ENCODE data around the gene TNFRSF9. TPM values are rescaled to one million over a fixed set of nuclear protein-coding genes. Genes with fewer than 3 reads are reported as not detected.
"Not testable (repeated sequence)": the region's sequence is repeated elsewhere in the genome, so short reads cannot be mapped to it uniquely, and the experiment has no call there.

Gene TNFRSF9
- total and polyA plus RNA-seq, 10 donors = 2.2 to 11.7 (median 3.5) TPM

DNA sequence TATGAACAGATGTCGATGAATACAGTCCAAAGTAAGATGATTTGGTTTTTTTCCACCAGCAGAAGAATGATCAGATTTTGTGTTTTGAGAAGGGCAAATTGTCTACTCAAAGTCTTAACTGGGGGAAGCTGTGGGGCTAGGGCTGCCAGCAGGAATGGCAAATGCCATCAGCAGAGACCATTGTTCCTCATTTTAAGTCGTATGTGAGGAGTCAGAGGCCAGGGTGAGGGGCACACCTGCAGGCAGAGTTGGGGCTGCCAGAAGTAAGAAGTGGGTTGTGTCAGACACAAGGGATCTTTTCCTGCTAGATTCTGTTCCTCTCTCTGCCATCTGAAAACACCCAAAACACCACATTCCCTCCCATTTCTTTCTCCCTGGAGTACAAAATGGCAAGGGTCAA lies 29.6 kb upstream of the TNFRSF9 start:
- Histone ChIP-seq H3K27me3 (replicated peaks in 1 of 7) (no peaks in the 10 kb centered on the region), H3K36me3 (peaks cover 2 to 100% (median 79%) of the 10 kb centered on the region in 6 donors), H3K4me1 (peaks cover 0 to 50% (median 28%) of the 10 kb centered on the region in 6 donors), H3K9me3 (no peaks in the 10 kb centered on the region), H3K27ac (peak overlapping the region in 6 of 8 donors; percentile 1 to 50 (median 45)), H3K4me3 (no peak overlapping the region)
- intact Hi-C loops (cut with DNase I; ENCODE audit: low total_unique reads) = no loop called here
- WGBS, 5 donors = 48 to 63% (median 57%) methylated on average over 2 of the region's 2 CpGs
- TF ChIP-seq POLR2A (IDR thresholded peaks at IDR 0.05) (no peak), POLR2AphosphoS5 (IDR thresholded peaks at IDR 0.05) (no peak)
- TF ChIP-seq, protein P1, sequence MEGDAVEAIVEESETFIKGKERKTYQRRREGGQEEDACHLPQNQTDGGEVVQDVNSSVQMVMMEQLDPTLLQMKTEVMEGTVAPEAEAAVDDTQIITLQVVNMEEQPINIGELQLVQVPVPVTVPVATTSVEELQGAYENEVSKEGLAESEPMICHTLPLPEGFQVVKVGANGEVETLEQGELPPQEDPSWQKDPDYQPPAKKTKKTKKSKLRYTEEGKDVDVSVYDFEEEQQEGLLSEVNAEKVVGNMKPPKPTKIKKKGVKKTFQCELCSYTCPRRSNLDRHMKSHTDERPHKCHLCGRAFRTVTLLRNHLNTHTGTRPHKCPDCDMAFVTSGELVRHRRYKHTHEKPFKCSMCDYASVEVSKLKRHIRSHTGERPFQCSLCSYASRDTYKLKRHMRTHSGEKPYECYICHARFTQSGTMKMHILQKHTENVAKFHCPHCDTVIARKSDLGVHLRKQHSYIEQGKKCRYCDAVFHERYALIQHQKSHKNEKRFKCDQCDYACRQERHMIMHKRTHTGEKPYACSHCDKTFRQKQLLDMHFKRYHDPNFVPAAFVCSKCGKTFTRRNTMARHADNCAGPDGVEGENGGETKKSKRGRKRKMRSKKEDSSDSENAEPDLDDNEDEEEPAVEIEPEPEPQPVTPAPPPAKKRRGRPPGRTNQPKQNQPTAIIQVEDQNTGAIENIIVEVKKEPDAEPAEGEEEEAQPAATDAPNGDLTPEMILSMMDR (IDR thresholded peaks at IDR 0.05 in 8 of 11, conservative IDR thresholded peaks at IDR 0.05 in 3 of 11) = no peak
- DNase-seq = no peak

DNA sequence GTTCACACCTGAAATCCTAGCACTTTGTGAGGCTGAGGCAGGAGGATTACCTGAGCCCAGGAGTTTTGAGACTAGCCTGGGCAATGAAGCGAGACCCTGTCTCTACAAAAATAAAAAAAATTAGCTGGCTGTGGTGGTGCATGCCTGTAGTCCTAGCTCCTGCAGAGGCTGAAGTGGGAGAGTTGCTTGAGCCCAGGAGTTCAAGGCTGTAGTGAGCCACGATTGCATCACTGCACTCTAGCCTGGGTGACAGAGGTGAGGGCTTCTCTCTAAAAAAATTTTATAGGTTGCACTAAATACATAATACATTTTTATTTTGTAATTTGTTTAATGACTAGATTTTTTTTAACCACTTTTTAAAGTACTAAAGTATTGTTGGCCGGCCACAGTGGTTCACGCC lies 27.0 kb upstream of the TNFRSF9 start:
- Histone ChIP-seq H3K4me3 (no peak overlapping the region), H3K4me1 (peaks cover 10 to 73% (median 54%) of the 10 kb centered on the region in 6 donors), H3K27me3 (replicated peaks in 1 of 7) (no peaks in the 10 kb centered on the region), H3K9me3 (no peaks in the 10 kb centered on the region), H3K36me3 (peaks cover 6 to 99% (median 85%) of the 10 kb centered on the region in 6 donors), H3K27ac (no peak overlapping the region)
- 82 to 92% (median 90%) methylated on average over 4 of the region's 4 CpGs for WGBS, 5 donors
- intact Hi-C loops (cut with DNase I; ENCODE audit: low total_unique reads) = no loop called here
- no peak for DNase-seq
- no peak for TF ChIP-seq POLR2AphosphoS5 (IDR thresholded peaks at IDR 0.05)
- no peak for TF ChIP-seq POLR2A (IDR thresholded peaks at IDR 0.05)
- TF ChIP-seq, protein P1 (IDR thresholded peaks at IDR 0.05 in 8 of 11, conservative IDR thresholded peaks at IDR 0.05 in 3 of 11) = no peak

DNA sequence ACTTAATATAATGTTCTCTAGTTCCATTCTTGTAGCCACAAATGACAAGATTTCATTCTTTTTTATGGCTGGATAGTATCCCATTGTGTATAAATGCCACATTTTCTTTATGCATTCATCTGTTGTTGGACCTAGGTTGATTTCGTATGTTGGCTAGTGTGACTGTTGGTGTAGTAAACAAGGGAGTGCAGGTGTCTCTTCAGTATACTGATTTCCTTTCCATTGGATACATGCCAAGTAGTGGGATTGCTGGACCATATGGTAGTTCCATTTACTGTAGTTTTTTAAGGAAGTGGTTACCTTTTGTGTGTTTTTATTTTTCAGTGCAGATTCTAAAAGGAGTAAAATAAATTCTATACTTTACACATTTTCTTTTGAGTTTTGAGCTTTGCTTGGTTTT lies 26.6 kb upstream of the TNFRSF9 start:
- DNase-seq = no peak
- peaks cover 6 to 95% (median 81%) of the 10 kb centered on the region in 6 donors for H3K36me3 ChIP-seq
- no peak overlapping the region for H3K4me3 ChIP-seq
- H3K4me1 ChIP-seq = peaks cover 10 to 78% (median 58%) of the 10 kb centered on the region in 6 donors
- no peaks in the 10 kb centered on the region for H3K9me3 ChIP-seq
- no peak overlapping the region for H3K27ac ChIP-seq
- WGBS, 5 donors = 46 to 71% (median 57%) methylated on average over 1 of the region's 1 CpG
- intact Hi-C loops (cut with DNase I; ENCODE audit: low total_unique reads) = no loop called here
- H3K27me3 ChIP-seq (replicated peaks in 1 of 7) = no peaks in the 10 kb centered on the region
- TF ChIP-seq, protein P1 (IDR thresholded peaks at IDR 0.05 in 8 of 11, conservative IDR thresholded peaks at IDR 0.05 in 3 of 11) = no peak
- TF ChIP-seq POLR2A (IDR thresholded peaks at IDR 0.05) (no peak), POLR2AphosphoS5 (IDR thresholded peaks at IDR 0.05) (no peak)

DNA sequence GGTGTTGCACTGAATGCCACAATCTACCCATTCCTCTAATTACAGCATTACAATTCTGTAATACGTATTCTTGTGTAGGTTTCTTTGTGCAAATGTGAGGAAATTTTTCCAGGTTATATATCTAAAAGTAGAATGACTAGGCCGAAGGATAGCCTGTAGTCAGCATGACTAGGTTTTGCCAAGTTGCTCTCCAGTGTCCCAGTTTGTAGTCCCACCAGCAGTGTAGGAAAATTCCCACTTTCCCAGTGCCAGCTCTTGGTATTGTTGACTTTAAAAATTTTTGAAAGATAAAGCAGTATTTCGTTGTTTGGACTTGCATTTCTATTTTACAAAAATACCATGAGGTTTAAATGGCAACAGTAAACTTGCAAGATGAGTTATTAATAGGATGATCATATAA lies 23.8 kb upstream of the TNFRSF9 start:
- Histone ChIP-seq H3K9me3 (no peaks in the 10 kb centered on the region), H3K27ac (no peak overlapping the region), H3K4me3 (no peak overlapping the region), H3K36me3 (peaks cover 4 to 67% (median 54%) of the 10 kb centered on the region in 6 donors), H3K27me3 (replicated peaks in 1 of 7) (no peaks in the 10 kb centered on the region), H3K4me1 (peaks cover 16 to 92% (median 70%) of the 10 kb centered on the region in 6 donors)
- WGBS, 5 donors = 88 to 95% (median 92%) methylated on average over 3 of the region's 3 CpGs
- no peak for DNase-seq
- TF ChIP-seq POLR2AphosphoS5 (IDR thresholded peaks at IDR 0.05) (no peak), POLR2A (IDR thresholded peaks at IDR 0.05) (no peak)
- TF ChIP-seq, protein P1 (IDR thresholded peaks at IDR 0.05 in 8 of 11, conservative IDR thresholded peaks at IDR 0.05 in 3 of 11) = no peak
- intact Hi-C loops (cut with DNase I; ENCODE audit: low total_unique reads) = no loop called here

DNA sequence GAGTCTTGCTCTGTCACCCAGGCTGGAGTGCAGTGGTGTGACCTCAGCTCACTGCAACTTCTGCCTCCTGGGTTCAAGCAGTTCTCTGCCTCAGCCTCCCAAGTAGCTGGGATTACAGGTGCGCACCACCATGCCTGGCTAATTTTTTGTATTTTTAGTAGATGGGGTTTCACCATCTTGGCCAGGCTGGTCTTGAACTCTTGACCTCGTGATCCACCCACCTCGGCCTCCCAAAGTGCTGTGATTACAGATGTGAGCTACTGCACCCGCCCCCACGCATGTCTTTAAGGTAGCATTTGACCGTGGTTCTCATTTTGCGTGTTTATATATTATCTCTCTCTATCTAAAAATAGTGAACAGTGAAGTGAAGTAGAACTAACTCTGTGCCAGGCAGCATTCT lies 23.2 kb upstream of the TNFRSF9 start:
- H3K4me3 ChIP-seq; H3K9me3 ChIP-seq; H3K27ac ChIP-seq; DNase-seq; intact Hi-C loops (cut with DNase I; ENCODE audit: low total_unique reads); H3K27me3 ChIP-seq (replicated peaks in 1 of 7): not testable (repeated sequence)
- Histone ChIP-seq H3K36me3 (peaks cover 4 to 61% (median 48%) of the 10 kb centered on the region in 6 donors), H3K4me1 (peaks cover 16 to 87% (median 70%) of the 10 kb centered on the region in 6 donors)
- 74 to 90% (median 84%) methylated on average over 7 of the region's 7 CpGs for WGBS, 5 donors

DNA sequence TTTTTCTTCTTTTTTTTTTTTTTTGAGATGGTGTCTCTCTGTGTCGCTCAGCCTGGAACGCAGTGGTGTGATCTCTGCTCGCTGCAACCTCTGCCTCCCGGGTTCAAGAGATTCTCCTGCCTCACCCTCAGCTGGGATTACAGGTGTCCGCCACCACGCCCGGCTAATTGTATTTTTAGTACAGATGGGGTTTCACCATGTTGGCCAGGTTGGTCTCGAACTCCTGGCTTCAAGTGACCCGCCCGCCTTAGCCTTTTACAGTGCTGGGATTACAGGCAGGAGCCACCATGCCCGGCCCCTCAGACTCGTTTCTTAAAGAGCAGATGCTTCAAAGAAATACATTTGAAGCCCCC lies 22.7 kb upstream of the TNFRSF9 start:
- DNase-seq; intact Hi-C loops (cut with DNase I; ENCODE audit: low total_unique reads); H3K9me3 ChIP-seq; H3K4me3 ChIP-seq; H3K27ac ChIP-seq; H3K27me3 ChIP-seq (replicated peaks in 1 of 7): not testable (repeated sequence)
- 94 to 98% (median 98%) methylated on average over 12 of the region's 12 CpGs for WGBS, 5 donors
- peaks cover 16 to 84% (median 70%) of the 10 kb centered on the region in 6 donors for H3K4me1 ChIP-seq
- peaks cover 4 to 56% (median 43%) of the 10 kb centered on the region in 6 donors for H3K36me3 ChIP-seq
